ENCODE data around the gene SLC30A3.
"Not testable (repeated sequence)": the region's sequence is repeated elsewhere in the genome, so short reads cannot be mapped to it uniquely, and the experiment has no call there.

SLC30A3 gene, protein sequence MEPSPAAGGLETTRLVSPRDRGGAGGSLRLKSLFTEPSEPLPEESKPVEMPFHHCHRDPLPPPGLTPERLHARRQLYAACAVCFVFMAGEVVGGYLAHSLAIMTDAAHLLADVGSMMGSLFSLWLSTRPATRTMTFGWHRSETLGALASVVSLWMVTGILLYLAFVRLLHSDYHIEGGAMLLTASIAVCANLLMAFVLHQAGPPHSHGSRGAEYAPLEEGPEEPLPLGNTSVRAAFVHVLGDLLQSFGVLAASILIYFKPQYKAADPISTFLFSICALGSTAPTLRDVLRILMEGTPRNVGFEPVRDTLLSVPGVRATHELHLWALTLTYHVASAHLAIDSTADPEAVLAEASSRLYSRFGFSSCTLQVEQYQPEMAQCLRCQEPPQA

GRCh38 chr2:27262379-27263286, at the start of gene SLC30A3:
Gene SLC30A3, minus strand, starts transcription at chr2:27263047. Its CDS starts 141 bp downstream, at chr2:27262906.
- peak; percentile 47 for DNase-seq (ENCODE audit: low read depth)

GRCh38 chr2:27312152-27312551, 49.3 kb upstream of the SLC30A3 start:
- no peak for DNase-seq (ENCODE audit: low read depth)

DNA sequence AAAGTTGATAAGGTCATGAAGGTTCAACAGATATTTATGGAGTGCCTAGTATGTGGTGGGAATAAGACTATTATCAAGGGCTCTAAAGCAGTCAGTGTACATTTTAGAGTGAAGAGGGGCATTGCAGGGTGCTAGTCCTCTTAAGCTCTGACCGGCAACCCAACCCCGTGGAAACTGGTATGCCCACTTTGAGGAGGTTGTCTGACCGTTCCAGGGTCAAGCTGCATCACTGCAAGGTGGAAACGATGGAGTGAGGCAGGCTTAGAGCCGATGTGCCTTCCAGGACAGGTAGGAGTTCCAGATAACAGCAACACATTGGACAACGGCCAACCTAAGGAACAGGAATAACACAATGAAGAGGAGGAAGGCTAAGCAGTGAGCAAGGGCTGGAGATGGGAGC, 46.8 kb upstream of the SLC30A3 start:
- DNase-seq (ENCODE audit: low read depth): no peak

- no peak for DNase-seq (ENCODE audit: low read depth)
Measured at GRCh38 chr2:27308359-27308881, 45.6 kb upstream of the SLC30A3 start, which contains the start of gene UCN. Gene UCN, minus strand, starts transcription at chr2:27308445. Its CDS starts 550 bp downstream, at chr2:27307895.

DNA sequence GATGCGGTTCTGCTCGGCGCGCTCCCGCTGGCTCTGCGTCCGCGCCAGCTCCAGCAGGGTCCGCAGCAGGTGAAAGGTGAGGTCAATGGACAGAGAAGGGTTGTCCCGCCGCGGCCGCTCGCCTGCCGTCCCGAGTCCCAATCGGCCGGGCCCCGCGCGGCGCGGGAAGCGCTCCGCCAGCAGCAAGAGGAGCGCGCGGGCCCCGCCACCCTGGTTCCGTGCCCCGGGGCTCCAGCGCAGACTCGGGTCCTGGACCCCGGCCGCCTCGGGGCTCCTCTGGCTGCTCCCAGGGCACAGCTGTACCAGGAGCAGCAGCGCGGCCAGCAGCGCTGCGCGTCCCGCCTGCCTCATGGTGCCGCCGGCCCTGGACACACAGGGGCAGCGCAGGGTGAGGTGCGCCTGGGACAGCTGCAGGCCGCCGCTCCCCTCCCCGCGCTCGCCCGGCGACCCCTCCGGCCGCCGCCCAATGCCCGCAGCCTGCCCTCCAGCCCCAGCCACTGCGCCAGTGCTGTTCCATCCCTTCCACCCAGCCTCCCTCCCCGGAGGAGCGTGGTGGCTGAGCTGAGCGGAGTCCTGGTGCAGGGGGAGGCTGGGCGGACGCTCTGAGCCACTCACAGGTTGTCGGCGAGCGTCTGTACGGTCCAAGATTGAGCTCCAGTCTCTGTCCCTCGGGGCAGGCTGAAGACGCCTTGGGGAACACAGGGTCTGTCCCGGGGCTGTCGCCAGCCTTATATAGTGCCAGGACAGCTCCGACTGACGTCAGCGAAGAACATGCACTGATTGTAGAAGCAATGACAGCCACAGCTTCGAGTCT, 44.9 kb upstream of the SLC30A3 start:
- DNase-seq (ENCODE audit: low read depth): no peak

DNA sequence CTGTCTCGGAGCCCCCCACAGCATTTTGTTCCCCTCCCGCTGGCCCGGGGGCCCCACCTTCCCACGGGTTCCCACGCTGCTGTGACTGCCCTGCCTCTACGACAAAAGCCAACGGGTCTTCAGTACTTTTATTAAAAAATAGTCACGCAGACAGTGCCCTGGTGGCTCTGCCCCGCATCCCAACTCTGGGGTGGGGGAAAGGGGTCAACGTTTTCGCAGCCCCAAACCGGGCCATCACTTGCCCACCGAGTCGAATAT, 44.4 kb upstream of the SLC30A3 start:
- DNase-seq (ENCODE audit: low read depth): no peak

GRCh38 chr2:27306573-27307286, 43.9 kb upstream of the SLC30A3 start:
- DNase-seq (ENCODE audit: low read depth): no peak

- no peak for DNase-seq (ENCODE audit: low read depth)
Measured at GRCh38 chr2:27306136-27306535, 43.3 kb upstream of the SLC30A3 start.

- DNase-seq (ENCODE audit: low read depth): no peak
Measured at GRCh38 chr2:27305516-27305915, 42.7 kb upstream of the SLC30A3 start.

DNA sequence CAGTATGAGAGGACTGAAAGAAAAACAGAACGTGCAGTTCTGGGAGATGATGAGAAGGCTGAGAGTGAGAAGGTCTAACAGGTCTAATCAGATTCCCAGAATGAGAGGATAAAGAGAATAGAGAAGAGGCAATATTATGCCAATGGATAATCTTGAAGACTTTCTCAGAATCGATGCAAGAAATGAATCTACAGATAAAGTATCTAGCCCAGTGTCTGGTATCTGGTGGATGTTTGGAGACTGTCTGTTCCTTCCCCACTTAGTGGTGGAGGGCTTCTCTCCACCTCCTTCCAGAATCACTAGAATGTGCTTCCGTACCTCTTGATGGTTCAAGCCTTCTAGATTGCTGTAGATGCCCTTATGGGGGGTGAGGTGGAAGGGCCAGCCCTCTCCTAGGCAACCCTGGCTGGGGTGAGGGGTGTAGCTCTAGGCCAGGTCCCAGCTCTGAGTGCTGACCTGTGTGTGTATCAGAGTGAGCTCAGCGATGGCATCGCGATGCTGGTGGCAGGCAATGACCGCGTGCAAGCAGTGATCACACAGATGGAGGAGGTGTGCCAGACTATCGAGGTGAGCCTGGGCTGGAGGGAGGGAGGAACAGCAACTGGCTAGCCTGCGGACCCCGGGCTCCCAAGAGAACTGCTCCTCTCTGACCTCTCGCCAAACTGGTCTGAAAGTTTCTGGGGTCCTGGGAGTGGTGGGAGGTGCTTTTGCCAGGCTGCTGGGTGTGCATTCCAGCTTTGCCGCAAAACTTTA, 41.8 kb upstream of the SLC30A3 start:
- no peak for DNase-seq (ENCODE audit: low read depth)

- DNase-seq (ENCODE audit: low read depth): peak; percentile 17
Measured at GRCh38 chr2:27303093-27304025, 40.5 kb upstream of the SLC30A3 start.

- not testable (repeated sequence) for DNase-seq (ENCODE audit: low read depth)
Measured at GRCh38 chr2:27300606-27301005, 37.8 kb upstream of the SLC30A3 start.

GRCh38 chr2:27298391-27299080, 35.7 kb upstream of the SLC30A3 start:
- DNase-seq (ENCODE audit: low read depth): no peak

DNA sequence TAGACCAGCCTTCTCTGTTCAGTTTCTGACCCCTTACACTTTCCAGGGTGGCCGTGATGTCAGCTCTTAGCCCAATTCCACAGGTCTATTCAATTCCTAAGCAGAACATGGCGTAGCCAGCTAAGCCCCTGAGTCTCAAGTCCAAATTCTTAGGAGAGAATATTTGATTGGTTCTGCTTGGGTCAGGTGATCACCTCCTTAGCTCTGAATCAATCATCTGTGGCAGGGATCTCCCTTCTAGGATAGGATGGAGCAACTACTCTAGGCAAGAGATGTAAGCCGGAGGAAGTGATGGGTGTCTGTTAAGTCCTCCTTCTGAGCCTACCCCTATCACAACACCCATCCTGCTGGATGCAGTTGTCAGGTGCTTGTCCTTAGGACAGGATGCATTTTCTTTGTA, 34.3 kb upstream of the SLC30A3 start:
- no peak for DNase-seq (ENCODE audit: low read depth)

DNA sequence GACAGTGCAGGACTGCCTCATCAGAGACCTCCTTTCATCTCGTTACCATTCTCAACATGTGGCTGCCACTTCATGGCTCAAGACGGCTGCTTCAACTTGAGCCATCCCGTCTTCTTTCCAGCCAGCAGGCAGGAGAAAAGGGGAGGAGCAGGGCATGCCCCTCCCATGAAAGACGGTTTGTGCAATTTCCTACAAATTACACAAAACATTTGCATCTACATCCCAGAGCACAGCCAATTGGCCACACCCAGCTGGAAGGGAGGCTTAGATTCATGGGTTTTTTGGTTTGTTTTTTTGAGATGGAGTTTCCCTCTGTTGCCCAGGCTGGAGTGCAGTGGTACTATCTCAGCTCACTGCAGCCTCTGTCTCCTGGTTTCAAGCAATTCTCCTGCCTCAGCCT, 33.6 kb upstream of the SLC30A3 start:
- no peak for DNase-seq (ENCODE audit: low read depth)

DNA sequence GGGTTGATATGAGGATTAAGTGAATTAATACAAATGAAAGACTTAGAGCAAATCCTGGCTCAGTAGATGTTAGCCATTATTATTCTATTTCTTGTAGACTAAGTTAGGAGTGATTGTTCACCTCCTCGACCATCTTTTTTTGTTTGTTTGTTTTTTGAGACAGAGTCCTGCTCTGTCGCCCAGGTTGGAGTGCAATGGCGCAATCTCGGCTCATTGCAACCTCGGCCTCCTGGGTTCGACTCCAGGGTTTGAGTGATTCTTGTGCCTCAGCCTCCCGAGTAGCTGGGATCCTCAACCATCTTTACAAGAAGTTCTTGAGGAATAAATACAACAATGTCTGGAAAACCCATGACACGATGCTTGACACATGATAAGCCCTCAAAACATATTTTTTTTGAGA, 32.1 kb upstream of the SLC30A3 start:
- no peak for DNase-seq (ENCODE audit: low read depth)

GRCh38 chr2:27291865-27292264, 29.0 kb upstream of the SLC30A3 start:
- DNase-seq (ENCODE audit: low read depth): no peak

- DNase-seq (ENCODE audit: low read depth): no peak
Measured at GRCh38 chr2:27290549-27290948, 27.7 kb upstream of the SLC30A3 start.

GRCh38 chr2:27288610-27289009, 25.8 kb upstream of the SLC30A3 start:
- DNase-seq (ENCODE audit: low read depth): no peak

Data from T-helper 22 cell (primary cell).